Stimulated activated CD4-positive, alpha-beta T cell treated with anti-CD3 and anti-CD28 coated beads, Interleukin-4, amount 100 ng/mL, for 24 hours (primary cell): ENCODE results near the gene KIZ.
"Not testable (repeated sequence)": the region's sequence is repeated elsewhere in the genome, so short reads cannot be mapped to it uniquely, and the experiment has no call there.

Experiments
- DNase-seq: peaks from one replicate; pipeline ENCODE4 v3.0.0-alpha.2; 2020

KIZ gene

DNA sequence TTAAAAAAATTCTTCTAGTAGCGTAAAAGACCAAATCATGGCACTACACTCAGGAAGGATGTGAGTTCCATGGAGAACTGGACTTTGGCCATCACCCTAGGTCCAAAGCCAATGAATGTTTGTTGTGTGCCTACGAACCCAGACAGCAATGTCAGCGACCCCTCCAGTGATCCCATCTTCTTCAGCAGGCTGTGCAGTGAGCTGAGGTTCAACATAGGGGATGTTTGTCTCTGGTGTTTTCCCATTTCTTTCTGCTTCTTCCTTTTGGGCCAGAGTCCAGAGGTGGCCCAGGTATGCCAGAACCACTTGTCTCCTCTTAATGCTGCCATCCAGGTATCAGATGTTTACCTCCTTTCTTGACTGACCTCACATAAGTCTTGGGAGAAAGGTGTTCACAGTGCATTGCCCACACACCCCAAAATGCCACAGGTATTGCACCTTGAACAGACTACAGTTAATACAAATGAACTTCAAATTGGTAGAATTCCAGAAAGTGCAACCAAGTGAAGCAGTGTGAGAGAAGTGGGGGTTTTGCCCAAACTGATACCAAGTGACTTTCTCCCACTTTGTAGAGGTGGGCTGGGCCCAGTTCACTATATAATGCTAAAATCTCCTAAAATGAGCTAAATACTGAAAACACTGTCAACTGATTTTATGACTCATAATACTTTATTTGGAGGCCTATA, 14.1 kb downstream of the KIZ start:
- DNase-seq, result no peak

DNA sequence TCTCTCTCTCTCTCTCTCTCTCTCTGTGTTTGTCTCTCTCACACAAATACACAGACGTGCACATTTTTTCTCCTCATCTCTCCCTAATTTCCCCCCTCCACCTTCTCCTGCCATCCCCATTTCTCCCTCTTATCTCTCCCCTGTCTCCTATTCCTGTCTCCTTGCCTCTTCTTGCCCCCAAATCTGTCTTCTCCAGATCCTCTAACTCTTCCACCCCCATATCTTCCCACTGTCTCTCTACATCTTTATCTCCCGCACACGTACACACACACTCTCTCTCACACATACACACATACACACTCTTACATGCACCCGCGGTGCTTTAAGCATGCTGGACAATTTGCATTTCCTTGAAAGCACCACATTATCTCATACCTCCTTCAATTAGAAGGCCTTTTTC, 15.9 kb downstream of the KIZ start:
- DNase-seq, result no peak

DNA sequence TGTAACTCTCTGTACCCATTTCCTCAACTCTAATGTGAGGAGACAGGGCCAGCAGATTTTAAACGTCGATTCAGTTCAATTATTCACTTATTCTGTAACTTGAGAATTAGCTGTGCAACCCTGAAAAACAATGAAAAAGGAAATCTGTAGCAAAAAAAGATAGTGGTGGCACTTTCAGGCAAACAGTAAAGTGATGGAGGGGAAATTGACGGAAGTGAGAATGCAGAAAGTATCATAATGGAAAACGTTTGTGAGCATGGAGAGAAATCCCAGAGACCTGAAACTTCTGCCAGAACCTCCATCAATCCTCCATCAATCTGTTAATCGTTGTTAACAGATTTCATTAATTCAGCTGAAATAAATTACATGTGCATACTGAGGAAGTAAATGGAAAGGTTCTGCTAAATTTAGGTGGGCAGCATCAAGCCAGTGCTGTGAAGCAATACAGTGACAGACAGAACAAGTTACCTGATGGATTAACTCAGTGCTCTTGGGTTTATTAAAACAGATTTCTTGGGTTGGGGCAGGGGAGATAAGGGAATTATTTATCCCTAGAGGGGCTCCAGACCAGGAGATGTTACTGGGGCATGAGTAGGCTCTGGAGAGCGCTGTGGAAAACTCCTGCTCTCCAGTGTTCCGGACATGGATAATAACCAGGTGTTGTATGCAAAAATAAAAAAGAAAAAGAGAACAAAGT, 17.5 kb downstream of the KIZ start:
- no peak for DNase-seq

DNA sequence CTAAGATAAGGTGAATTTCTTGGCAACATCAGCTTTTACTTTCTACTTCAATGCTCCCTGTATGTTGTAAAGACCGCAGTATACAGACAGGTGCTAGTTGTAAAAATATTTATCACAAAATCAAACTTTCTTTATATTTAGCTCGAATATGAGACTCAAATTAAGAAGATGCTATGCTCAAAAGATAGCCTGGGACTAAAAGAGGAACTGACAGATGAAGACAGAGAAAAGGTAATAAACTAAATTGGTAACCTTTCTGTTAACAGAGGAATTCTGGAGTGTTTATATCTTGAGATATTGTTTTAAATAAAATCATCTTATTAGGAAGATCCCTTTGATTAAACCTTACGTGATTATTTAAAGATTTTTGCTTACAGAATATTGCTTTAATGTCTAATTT, 19.5 kb downstream of the KIZ start:
- no peak for DNase-seq

DNA sequence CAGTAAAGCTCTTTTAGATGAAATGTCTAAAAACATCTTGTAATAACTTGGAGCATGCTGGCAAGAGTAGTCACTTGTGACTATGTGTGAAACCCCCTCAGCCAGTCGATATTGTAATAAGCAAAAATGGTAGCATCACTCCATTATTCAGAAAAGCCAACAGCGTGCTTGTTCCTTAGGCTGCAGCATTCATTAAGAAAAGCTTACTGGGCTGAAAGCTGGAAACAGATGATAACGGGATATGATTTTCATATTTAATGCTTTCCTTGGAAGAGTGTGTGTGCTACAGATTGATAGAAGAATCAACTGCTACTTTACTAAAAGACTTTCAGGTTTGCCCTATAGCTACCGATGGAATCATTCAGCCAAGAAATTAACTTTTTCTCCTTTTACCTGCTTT, 20.3 kb downstream of the KIZ start:
- no peak for DNase-seq

DNA sequence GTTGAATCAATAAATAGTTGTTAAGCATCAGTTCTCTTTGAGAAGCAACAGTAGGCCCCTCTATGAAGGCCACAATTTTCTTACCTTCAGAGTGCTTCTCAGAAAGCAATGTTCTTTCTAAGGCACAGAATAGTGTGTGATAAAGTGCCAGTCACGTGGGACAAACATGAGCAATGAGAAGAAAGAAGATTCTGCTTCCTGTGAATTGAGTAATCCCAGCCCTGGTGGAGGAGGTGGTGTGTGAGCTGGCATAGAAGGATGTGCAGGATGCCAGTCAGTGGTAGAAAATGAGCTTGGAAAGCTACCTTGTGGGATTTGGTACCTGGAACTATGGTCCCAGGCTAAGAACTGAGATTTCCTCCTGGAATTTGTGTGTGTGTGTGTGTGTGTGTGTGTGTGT, 21.7 kb downstream of the KIZ start:
- DNase-seq, result no peak

DNA sequence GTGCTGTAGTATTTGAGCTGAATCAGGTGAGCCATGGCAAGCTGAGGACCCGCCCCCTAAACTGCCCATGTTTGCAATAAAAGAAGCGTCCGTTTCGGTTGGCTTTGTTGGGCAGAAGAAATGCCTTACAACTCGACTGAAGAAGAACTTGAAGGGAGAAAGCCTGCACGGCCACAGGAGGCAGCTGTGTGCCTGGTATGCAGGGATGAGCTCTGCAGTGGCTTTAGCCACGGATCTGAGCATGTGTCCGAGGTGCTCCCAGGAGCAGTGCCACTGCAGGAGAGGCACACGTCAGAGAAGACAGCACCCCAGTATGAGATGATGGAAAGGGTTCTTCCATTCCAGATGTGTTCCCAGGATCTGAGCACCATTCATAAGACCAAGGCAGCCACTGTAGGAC, 23.5 kb downstream of the KIZ start:
- no peak for DNase-seq

DNA sequence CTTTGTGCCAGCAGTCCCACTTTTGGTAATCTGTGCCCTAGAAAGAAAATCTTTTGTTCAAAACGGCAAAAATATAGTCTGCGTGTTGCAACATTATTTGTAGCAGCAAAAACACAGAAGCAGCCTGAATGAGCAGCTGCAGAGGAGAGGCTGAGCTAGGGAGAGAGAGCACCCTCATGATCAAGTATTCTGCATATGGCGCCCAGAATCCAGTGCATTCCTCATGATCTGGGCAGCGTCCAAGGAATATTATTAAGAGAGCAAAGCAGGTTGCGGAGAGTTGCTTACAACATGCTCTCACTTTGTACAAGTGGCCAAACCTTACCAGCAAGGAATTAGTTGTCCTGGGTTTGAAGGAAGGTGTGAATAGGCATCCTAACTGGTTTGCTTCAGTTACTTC, 25.9 kb downstream of the KIZ start:
- no peak for DNase-seq

DNA sequence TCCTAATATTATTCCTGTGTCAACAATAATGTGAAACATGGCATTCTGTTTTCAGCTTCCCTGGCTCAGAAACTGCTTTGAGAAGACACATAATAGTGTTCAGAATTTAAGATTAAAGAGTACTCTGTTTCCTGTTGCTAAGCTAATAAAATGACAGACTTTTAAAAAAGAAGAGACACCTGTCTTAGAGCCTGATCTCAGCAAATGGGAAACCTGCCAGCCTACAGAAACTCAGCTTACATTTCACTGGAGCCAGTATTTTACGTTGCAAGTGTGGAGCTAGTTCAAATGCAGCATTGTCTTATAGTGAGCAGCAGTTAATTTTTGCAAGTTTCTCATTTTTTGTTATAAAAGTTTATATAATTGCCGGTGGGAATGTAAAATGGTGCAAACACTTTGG, 28.8 kb downstream of the KIZ start:
- DNase-seq, result no peak

DNA sequence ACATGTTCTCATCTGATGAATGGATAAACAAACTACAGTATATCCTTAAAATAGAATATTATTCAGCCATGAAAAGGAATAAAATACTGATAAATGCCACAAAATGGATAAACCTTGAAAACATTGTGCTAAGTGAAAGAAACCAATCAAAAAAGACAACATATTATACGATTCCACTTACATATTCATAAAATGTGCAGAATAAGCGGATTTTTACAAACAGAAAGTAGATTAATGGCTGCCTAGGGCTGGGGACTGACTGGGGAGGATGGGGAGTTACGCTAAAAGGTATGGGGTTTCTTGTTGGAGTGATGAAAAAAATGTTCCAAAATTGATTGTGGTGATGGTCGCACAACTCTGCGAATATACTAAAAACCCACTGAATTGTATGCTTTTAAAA, 29.4 kb downstream of the KIZ start:
- no peak for DNase-seq

DNA sequence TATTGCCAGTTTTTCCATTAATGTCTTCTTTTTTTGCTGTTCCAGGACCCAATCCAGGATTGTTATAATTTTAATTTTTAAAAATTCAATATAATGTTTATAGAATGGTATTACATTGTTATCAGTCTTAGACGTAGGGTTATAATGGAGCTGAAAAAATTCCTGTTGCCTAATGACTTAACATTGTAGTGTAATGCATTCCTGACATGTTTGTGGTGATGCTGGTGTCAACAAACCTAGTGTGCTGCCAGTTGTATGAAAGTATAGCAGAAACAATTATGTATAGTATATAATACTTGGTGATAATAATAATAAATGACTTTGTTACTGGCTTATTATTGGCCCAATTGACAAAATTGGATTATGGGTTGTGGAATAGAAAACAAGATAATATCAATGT, 30.4 kb downstream of the KIZ start:
- no peak for DNase-seq

DNA sequence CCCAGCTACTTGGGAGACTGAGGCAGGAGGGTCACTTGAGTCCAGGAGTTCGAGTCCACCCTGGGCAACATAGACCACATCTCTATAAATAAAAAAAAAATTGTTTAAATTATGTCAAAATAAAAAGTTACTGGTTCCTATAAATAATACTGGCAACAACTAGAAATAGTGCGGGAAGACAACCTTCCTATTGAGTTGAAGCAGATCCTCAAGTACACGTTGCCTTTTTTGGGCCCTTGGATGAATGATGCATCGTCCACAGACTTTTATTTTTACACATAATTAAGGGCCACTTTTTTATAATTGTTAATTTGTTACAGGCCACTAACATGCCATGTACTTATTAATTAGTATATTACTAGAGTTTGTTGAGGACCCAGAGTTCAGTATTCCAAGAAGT, 31.1 kb downstream of the KIZ start:
- no peak for DNase-seq

DNA sequence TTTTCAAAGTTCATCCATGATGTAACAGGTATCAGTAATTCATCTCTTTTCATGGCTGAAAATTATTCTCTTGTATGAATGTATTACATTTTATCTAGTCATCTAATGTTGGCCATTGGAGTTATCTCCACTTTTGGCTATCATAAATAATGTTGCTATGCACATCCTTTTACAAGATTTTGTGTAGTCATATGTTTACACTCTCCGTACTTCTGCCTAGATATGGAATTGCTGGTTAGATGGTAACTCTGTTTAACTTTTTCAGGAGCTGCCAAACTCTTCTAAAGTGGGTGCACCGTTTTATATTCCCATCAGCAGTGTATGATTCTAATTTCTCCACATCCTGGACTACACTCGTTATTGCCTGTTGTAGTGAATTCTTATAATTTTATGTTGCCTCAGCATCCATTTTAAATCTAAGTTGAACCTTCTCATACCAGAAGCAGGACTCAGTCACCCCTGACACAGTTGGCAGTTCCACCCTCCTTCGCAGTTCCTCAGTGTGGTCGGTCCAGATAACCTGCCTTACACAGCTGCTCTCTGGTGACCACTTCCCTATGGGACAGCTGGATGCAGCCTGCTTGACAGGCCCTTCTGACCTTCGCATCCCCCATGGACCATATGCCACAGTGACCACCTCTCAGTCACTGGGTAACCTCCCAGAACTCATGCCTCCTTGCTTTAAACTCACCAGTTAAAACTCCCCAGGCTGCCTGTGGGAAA, 33.9 kb downstream of the KIZ start:
- DNase-seq, result no peak

DNA sequence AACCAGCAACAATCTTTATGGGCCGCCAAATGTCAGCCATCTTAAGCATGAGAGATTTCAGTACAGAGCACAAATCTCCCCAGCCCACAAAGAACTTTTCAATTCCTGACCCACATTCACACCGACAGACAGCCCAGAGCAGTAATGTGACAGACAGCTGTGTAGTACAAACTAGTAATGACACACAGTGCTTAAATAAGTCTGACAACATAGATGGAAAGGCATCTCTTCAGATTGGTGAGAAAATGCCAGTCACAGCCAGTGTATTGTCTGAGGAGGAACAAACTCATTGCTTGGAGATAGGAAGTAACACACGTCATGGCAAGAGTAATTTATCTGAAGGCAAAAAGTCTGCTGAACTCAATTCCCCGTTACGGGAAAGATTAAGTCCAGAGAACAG, 36.0 kb downstream of the KIZ start:
- DNase-seq, result no peak

DNA sequence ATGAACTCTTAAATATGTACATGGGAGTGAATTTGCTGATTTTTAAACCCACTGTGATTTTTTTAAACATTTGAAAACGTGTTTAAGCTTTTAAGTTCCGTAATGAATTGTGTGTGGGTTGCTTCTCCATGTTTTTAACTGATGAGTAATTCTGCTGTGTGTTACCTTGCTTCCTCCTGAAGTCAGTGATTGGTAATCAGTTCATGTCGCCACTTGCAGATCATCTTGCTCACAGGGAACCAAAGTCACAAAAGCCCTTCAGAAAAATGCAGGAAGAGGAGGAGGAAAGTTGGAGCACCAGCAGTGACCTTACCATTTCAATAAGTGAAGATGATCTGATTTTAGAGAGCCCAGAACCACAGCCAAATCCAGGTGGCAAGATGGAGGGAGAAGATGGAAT, 36.7 kb downstream of the KIZ start:
- no peak for DNase-seq

DNA sequence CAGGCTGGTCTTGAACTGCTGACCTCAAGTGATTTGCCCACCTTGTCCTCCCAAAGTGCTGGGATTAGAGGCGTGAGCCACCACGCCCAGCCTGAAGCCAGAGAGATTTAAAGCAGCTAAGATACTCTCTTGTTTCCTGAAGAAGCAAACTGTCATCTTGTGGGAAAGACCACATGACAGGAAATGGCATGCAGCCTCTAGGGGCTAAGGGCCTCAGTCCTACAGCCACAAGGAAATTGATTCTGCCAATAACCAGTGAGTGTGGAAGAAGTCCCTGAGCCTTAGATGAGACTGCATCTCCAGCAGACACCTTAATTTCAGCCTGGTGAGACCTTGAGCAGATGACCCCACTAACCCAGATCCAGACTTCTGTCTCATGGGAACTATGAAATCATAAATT, 40.9 kb downstream of the KIZ start:
- no peak for DNase-seq

DNA sequence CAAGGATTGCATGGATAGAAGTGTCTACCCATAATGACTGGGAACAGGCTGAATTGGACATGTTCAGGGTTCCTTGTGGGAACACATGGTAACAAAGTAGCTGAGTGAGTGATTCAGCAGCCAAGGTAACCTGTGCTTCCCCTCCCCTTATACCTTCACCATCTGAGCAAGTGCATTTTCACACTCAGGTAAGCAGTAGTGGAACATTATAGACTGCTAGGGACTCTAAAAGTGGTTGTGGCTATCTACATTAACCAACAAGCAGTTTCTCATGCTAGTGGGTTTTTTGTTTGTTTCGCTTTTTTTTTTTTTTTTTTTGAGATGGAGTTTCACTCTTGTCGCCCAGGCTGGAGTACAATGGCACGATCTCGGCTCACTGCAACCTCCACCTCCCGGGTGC, 41.4 kb downstream of the KIZ start:
- DNase-seq, result no peak

DNA sequence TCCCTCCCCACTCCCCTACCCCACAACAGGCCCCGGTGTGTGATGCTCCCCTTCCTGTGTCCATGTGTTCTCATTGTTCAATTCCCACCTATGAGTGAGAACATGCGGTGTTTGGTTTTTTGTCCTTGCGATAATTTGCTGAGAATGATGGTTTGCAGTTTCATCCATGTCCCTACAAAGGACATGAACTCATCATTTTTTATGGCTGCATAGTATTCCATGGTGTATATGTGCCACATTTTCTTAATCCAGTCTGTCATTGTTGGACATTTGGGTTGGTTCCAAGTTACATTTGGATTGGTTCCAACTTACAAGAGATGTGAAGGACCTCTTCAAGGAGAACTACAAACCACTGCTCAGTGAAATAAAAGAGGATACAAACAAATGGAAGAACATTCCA, 42.2 kb downstream of the KIZ start:
- DNase-seq, result not testable (repeated sequence)

DNA sequence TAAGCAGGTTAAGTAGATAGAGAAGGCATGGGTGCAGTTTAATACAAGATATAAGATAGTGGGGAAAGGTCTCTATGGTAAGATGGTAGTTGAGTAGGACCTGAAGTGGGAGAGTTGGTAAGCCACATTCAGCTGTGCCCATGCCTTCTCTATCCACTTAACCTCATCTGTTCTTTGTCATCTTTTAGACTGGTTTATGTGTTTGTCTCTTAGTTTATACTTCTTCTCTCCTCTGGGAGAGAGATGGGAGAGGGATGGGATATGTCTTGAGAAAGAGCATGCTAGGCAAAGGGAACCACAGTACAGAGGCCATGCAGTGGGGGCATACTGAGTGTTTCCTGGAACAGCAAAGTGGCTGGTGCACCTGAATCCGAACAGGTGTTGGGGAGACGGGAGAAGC, 46.7 kb downstream of the KIZ start:
- no peak for DNase-seq

DNA sequence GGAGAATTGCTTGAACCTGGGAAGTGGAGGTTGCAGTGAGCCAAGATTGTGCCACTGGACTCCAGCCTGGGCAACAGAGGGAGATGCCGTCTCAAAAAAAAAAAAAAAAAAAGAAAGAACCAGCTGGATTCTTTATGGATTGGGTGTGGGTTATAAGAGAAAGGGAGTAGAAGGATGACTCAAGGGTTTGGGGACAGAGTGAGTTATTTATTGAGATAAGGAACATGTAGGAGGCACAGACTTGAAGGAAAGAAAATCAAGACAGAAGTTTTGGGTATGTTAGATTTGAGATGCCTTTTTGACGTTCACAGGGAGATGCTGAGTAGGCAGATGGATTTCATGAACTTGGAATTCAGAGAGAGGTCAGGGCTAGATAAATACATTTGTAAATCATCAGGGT, 47.6 kb downstream of the KIZ start:
- DNase-seq, result no peak

DNA sequence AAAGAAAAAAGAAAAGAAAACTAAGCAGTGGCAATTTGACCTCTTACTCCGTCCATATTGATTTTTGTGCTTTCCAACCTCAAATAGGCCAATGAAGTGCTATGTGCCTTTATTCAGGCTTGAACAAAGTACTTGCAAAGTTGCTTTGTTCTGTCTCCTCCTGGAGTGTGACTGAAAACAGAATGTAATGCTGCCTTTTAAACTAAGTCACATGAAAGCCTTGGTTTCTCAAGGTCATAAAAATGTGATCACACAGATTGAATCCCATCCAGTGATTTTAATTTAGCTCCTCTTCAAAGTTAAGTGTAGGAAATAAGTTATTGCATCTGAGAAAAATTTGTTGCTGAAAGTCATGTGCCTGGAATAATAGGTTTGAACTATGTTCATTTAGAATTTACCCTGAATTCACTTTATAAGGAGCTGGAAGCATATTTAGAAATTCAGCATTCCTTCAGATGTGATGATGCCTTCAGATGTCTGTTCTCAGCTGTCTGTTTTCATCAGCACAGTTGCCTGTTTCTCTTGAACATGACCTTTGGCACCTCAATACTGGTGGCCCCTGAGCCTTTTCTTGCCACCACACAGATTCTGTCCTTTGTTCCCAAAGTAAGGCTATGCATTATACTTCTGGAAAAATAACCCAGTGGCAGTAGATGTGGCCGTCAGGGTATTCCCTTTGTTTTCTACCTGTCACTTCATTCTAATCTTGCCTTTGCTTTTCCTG, 48.8 kb downstream of the KIZ start:
- DNase-seq, result no peak

DNA sequence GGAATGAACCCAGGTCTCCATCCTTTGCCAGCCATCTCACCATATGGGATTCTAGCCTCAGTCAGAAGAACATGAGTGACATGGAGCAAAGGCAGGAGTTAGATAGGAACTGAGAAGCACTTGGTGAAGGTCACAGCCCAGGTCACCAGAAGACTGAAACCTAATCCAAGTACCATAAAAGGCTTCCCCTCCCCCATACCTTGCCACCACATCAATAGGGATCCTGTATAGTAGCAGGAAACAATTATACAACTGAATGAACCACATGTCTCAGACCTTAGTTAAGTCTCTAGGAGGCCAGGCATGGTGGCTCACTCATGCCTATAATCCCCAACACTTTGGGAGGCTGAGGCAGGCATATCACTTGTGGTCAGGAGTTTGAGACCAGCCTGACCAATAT, 49.6 kb downstream of the KIZ start:
- no peak for DNase-seq

DNA sequence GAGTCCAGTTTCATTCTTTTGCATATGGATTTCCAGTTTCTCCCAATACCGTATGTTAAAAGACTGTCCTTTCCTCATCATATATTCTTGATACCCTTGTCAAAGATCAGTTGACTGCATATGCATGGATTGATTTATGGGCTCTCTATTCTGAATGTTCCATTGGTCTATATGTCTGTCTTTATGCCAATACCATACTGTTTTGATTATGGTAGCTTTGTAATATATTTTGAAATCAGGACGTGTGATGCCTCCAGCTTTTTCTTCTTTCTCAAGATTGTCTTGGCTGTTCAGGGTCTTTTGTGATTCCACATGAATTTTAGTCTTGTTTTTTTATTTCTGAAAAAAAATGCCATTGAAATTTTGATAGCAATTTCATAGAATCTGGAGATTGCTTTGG, 51.9 kb downstream of the KIZ start:
- no peak for DNase-seq

DNA sequence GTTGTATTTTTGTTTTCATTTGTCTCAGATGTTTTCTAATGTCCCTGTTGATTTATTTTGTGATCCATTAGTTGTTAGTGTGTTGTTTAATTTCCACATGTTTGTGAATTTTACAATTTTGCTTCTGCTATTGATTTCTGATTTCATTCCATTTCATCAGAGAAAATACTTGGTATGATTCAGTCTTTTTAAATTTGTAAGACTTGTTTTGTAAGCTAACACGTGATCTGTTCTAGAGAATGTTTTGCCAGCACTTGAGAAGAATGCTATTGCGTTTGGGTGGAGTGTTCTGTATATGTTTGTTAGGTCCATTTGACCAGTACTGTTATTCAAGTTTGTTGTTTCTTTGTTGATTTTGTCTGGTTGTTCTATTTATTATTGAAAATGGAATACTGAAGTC, 53.9 kb downstream of the KIZ start:
- no peak for DNase-seq
